Measurements from ENCODE around the gene PACS2.

- no peak for TF ChIP-seq CTCF (IDR thresholded peaks at IDR 0.05; ENCODE audit: low read depth, low read length, missing input control)
- TF ChIP-seq RAD21 (IDR thresholded peaks at IDR 0.05): no peak
These were observed 10.0 kb upstream of the PACS2 start for GRCh38 chr14:105304565-105304964.
